SK-MEL-5 (cell line): ENCODE data around the gene CEMIP. TPM values are rescaled to one million over a fixed set of nuclear protein-coding genes. Genes with fewer than 3 reads are reported as not detected.

ENCODE experiments used
- DNase-seq: peaks from one replicate; pipeline ENCODE4 v3.0.0-alpha.2; 2016; ENCODE audit warnings: low read depth, low spot score
- in situ Hi-C: cut with HindIII; loops from 2 replicates; pipeline ENCODE4 v1.10.0; 2016; ENCODE audit warnings: low sequenced_read_pairs, high pct_unique_total_duplicates, low pct_unique_long_range_greater_than_20kb
- total RNA-seq: library from RNA; depleted of rRNA; stranded (reverse); fragments of >200 nt; shearing (Covaris generic); gene quantifications from 2 replicates; pipeline ENCODE4 v1.2.3, GENCODE V29; 2014

The CEMIP gene
- total RNA-seq, 1 experiment from 2014 or later = 6.3 TPM

DNA sequence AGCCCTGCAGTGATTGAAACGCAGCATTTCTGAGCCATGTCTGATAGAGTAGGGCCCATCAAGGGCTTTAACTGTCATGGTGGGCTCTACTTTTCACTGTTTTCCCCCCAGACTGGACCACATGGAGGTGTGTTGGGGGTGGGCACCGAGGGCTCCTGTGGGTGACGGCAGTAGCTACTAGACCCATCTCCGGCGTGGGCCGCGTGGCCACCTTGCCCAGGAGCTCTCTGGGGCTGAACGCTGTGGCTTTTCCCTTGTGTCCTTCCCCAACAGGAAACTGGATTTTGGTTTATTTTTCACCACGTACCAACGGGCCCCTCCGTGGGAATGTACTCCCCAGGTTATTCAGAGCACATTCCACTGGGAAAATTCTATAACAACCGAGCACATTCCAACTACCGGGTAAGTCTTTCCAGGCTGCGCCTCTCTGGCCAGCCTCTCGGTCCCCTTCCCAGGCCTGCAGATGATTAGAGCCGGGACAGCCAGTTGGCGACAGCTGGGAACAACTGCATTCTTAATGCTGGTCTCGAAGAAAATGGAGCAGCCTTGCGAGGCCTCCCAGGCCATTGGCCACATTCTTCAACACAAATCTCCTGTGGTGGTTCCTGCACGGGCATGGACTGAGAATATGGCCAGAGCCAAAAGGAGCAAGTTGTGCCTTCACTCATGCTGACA lies 142.7 kb downstream of the CEMIP start:
- in situ Hi-C loops = no loop called here
- DNase-seq = no peak

DNA sequence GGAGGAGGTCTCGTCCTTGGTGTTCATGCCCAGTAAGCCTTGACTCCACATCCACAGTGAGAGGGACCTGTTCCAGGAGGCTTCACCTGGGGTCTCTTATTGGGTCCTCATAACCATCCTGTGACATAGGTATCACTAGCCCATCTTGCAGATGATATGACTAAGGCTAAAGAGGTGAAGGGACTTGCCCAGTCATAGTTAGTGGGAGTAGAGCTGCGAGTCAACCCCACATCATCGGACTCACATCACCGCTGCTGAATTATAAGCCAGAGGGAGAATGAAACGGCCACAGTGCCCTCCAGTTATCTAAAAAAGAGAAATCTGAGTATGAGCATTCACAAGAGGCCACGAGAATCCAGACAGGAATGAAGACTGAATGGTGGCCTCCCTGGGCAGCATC lies 144.5 kb downstream of the CEMIP start:
- in situ Hi-C loops = no loop called here
- DNase-seq = no peak

DNA sequence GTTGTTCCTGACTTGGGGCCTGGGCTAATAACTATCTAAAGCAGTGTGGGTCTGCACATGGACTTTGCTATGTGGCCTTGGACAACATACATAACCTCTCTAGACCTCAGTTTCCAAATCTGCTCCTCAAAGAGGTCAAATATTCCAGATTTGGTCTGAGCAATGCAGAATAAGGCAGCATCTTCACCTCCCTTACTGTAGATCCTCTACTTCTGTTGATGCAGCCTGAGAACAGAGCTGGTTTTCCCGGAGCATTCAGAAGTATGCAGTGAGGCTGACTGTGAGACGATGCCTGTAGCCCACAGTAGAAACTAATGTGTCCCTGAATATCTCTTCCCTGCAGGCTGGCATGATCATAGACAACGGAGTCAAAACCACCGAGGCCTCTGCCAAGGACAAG lies 145.1 kb downstream of the CEMIP start:
- in situ Hi-C loops = no loop called here

DNA sequence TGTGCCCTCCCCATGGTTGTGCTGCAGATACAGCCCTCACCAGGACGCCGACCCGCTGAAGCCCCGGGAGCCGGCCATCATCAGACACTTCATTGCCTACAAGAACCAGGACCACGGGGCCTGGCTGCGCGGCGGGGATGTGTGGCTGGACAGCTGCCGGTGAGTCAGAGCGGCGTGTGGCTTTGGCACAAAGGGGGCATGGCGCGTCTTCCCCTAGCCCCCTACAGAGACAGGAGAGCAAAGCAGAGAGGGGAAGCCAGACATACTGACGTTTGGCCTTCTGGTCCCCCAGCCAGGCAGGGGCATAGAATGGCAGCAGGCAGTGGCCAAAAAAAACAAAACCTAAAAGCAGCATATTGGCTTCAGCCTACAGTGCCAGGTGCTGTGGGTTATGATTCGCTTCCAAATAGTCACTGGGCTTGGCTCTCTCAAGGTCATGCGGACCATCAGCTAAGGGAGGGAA lies 146.5 kb downstream of the CEMIP start:
- no peak for DNase-seq
- in situ Hi-C loops = no loop called here

More for the DNA sequence above, 145.1 kb downstream of the CEMIP start:
- DNase-seq = no peak

DNA sequence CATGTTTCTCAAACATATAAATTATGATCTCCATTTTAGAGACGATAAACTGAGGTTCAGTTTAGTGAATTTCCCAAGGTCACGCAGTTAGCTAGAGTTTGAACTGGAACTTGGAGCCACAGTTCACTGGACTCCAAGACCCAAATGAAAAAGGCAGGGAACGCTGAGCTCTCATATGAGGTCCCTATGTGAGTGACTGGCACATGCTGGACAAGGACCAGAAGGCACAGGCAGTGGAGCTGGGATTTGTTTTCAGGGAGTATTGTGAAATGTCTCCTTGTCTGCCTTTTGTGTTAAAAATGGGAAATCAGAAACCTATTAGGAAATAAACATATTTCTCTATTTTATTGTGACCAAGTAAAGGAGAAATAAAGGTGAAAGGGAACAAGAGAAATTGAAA lies 147.0 kb downstream of the CEMIP start:
- DNase-seq = no peak
- in situ Hi-C loops = no loop called here

DNA sequence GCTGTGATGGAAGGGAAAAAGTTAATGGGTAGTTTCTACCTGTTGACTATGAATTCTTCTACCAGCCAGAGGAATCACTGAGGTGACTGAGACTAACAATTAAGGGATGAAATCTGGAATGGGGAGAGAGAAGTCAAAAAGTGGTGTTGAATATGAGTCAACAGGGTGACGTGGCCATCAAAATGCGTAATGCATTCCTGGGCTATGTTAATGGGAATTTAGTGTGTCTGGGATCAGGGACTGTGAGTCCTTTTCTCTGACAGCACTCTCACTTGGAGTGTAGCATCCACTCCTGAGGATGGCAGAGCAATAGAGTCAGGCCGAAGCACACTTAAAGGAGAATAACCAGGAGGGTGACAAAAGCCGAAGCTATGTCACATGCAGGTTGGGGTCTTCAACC lies 150.1 kb downstream of the CEMIP start:
- no peak for DNase-seq
- in situ Hi-C loops = no loop called here

- in situ Hi-C loops = no loop called here
Observed at GRCh38 chr15:80929689-80930088, 150.5 kb downstream of the CEMIP start.

GRCh38 chr15:80931191-80931590 lies 152.0 kb downstream of the CEMIP start:
- in situ Hi-C loops = no loop called here
- DNase-seq = no peak

More at GRCh38 chr15:80929689-80930088, 150.5 kb downstream of the CEMIP start:
- DNase-seq = no peak

DNA sequence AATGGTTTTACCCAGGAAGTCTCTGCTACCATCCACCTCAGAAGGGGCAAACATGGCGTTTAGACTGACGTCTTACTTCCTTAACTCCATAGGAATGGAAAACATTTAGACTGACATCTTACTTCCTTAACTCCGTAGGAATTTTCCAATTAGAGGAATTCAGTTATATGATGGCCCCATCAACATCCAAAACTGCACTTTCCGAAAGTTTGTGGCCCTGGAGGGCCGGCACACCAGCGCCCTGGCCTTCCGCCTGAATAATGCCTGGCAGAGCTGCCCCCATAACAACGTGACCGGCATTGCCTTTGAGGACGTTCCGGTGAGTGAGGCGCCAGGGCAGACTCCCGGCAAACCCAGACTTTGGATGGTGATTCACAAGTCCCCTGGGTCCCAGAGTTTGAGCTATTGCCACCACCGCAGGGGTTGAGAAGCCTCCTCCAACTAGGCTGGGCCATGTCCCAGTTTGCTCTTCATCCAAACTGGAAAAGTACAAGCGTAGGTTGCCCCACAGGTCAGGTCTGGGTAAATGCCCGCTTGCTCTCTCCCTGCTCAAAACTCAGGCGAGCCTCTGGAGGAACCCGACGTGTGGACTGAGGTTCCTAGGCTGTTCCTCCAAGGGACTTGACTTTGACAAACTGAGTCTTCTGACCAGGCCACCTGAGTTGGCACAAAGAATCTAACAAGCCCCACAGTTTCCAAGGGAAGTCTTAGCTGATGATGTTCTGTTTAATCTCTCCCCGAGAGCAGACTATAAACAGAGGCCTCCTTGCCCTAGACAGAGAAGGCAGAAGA lies 152.7 kb downstream of the CEMIP start:
- in situ Hi-C loops = no loop called here

GRCh38 chr15:80932513-80932815 lies 153.3 kb downstream of the CEMIP start:
- in situ Hi-C loops = no loop called here
- no peak for DNase-seq

More for the DNA sequence above, 152.7 kb downstream of the CEMIP start:
- DNase-seq = no peak

- in situ Hi-C loops = no loop called here
- DNase-seq = no peak
Observed at GRCh38 chr15:80932989-80933388, 153.8 kb downstream of the CEMIP start.

DNA sequence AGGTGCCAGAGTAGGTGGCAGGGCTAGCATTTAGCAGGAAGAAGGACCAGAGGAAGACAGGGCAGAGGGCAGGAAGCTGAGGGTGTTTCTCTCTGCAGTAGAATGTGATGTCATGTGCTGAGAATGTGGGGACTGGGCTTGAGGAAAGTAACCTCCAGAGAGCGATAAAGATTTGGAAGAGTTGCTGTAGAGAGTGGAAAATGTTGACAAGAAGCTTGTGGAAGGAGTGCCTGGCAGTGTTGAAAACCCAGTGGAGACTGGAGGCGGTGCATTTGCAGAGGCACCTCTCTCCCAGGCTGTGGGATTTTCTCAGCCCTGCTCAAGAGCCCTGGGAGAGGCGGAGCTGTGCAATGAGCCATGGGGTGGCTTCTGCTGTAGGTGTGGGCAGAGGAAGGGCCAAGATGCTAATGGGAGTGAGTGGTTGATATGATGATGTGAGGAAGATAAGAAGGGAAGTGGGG lies 155.6 kb downstream of the CEMIP start:
- DNase-seq = peak; percentile 4
- in situ Hi-C loops = no loop called here

DNA sequence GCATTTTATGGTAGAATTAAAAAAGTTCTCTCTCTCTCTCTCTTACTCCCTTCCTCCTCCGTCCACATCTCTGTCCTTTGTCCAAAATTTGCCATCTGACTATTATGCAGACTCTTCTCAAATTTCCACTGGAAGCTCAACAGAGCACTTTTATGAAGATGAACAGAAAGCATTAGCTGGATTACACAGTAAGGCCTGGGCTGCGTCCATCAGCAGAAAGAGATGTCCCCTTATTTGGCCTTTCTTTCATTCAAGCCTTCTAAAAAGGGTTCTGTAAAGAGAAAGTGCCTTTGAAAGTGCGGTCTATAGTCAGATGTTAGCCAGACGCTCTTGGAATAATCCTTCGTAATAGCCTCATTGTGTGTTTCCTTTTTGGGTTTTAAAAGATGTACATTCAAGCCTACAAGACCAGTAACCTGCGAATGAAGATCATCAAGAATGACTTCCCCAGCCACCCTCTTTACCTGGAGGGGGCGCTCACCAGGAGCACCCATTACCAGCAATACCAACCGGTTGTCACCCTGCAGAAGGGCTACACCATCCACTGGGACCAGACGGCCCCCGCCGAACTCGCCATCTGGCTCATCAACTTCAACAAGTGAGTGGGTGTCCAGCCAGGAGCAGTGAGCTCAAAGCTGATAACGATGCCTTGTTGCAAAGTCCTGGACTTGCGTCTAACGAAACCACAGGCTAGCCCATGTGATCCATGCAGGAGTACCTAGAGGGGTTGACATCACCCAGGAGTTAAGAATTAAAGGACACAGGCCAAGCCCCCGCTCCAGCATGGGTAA lies 157.3 kb downstream of the CEMIP start:
- DNase-seq = peak; percentile 59
- in situ Hi-C loops = no loop called here

GRCh38 chr15:80937718-80938117 lies 158.5 kb downstream of the CEMIP start:
- in situ Hi-C loops = no loop called here
- DNase-seq = no peak

GRCh38 chr15:80939216-80939615 lies 160.0 kb downstream of the CEMIP start:
- no peak for DNase-seq
- in situ Hi-C loops = no loop called here

DNA sequence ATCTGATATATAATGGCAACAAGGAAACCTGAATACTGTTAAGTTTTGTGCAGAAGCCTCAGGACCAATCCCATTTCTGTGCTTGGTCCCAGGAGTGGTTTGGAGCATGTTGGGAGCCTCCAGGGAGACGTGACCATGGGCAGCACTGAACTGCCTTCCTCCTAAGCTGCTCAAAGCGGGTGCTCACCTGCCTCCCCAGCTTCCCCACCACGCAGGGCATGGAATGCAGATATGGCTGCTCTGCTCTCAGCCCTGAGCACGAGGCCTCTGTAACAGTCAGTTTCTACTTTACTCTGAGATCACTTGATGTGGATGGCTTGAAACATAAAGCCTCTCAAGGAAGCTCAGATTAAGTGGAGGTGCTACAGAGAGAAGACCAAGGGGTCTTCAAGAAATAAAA lies 161.2 kb downstream of the CEMIP start:
- no peak for DNase-seq
- in situ Hi-C loops = no loop called here

GRCh38 chr15:80940851-80941250 lies 161.7 kb downstream of the CEMIP start:
- DNase-seq = no peak
- in situ Hi-C loops = no loop called here

DNA sequence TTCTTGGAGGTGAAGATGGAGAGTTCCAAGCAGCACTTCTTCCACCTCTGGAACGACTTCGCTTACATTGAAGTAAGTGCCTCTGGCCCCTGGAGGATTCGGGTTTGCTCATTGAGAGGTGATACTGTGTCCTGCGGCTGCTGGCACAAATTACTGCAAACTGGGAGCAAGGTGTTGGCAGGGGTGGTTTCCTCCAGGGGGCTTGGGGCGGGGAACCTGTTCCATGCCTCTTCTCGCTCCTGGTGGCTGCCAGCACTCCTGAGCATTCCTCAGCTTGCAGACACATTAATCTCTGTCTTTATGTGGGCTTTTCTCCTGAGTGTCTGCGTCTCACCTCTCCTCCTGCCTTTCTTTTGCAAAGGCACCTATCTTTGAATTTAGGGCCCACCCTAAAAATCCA lies 163.1 kb downstream of the CEMIP start:
- in situ Hi-C loops = no loop called here
- DNase-seq = no peak
